HepG2 (cell line): ENCODE results near the gene TCFL5. TPM values are rescaled to one million over a fixed set of nuclear protein-coding genes. Genes with fewer than 3 reads are reported as not detected.

Experiments
- CENPBD1 ChIP-seq: sonication (generic); formaldehyde crosslinking; IDR thresholded peaks from 2 replicates; pipeline ENCODE4 v1.8.0; 2022; ENCODE audit warnings: missing genetic modification reagents, low read depth, mild to moderate bottlenecking, borderline replicate concordance
- DRAP1 ChIP-seq: IDR thresholded peaks from 2 replicates; pipeline ENCODE4 v1.6.1; 2016; ENCODE audit warnings: missing genetic modification reagents, missing compliant biosample characterization
- FOSL2 ChIP-seq: sonication (generic); formaldehyde crosslinking; IDR thresholded peaks from 2 replicates; pipeline ENCODE4 v1.4.0; 2020; ENCODE audit warnings: missing genetic modification reagents
- HINFP ChIP-seq: sonication (generic); formaldehyde crosslinking; IDR thresholded peaks from 2 replicates; pipeline ENCODE4 v1.4.0; 2020; ENCODE audit warnings: low read depth, mild to moderate bottlenecking, missing genetic modification reagents
- HNRNPLL ChIP-seq: fragments of 200-400 bp; formaldehyde crosslinking; IDR thresholded peaks from 2 replicates; pipeline ENCODE4 v1.6.1; 2017; ENCODE audit warnings: mild to moderate bottlenecking, low read depth, low read length; ENCODE audit not compliant: poor library complexity, severe bottlenecking
- ISL2 ChIP-seq: sonication (generic); formaldehyde crosslinking; IDR thresholded peaks from 2 replicates; pipeline ENCODE4 v1.5.0; 2020; ENCODE audit warnings: missing genetic modification reagents
- NCOA2 ChIP-seq: sonication (generic); formaldehyde crosslinking; IDR thresholded peaks from 2 replicates; pipeline ENCODE4 v1.8.0; 2022; ENCODE audit warnings: inconsistent platforms
- ONECUT2 ChIP-seq: sonication (generic); formaldehyde crosslinking; IDR thresholded peaks from 2 replicates; pipeline ENCODE4 v1.4.0; 2020; ENCODE audit warnings: missing genetic modification reagents
- RARG ChIP-seq: sonication (generic); formaldehyde crosslinking; IDR thresholded peaks from 2 replicates; pipeline ENCODE4 v1.4.0; 2020; ENCODE audit warnings: low read depth, mild to moderate bottlenecking, missing genetic modification reagents
- SMARCE1 ChIP-seq: fragments of 450-650 bp; IDR thresholded peaks from 2 replicates; pipeline ENCODE4 v1.6.1; 2017; ENCODE audit warnings: borderline replicate concordance
- SNAPC2 ChIP-seq: sonication (generic); formaldehyde crosslinking; IDR thresholded peaks from 2 replicates; pipeline ENCODE4 v1.8.1; 2022; ENCODE audit warnings: mild to moderate bottlenecking, missing genetic modification reagents
- THAP7 ChIP-seq: sonication (generic); formaldehyde crosslinking; IDR thresholded peaks from 2 replicates; pipeline ENCODE4 v1.8.1; 2023; ENCODE audit warnings: mild to moderate bottlenecking, missing genetic modification reagents
- THAP9 ChIP-seq: sonication (generic); formaldehyde crosslinking; IDR thresholded peaks from 2 replicates; pipeline ENCODE4; 2020; ENCODE audit warnings: missing genetic modification reagents, mild to moderate bottlenecking, borderline replicate concordance
- ZFY ChIP-seq: sonication (generic); formaldehyde crosslinking; IDR thresholded peaks from 2 replicates; pipeline ENCODE4 v1.4.0; 2020; ENCODE audit warnings: missing genetic modification reagents
- ZIK1 ChIP-seq: sonication (generic); formaldehyde crosslinking; IDR thresholded peaks from 2 replicates; pipeline ENCODE4 v1.5.0; 2020; ENCODE audit warnings: mild to moderate bottlenecking, low read depth, missing genetic modification reagents, borderline replicate concordance
- ZNF329 ChIP-seq: sonication (generic); formaldehyde crosslinking; IDR thresholded peaks from 2 replicates; pipeline ENCODE4 v1.9.0; 2021; ENCODE audit warnings: low read depth, mild to moderate bottlenecking, missing genetic modification reagents
- ZNF333 ChIP-seq: sonication (generic); formaldehyde crosslinking; IDR thresholded peaks from 2 replicates; pipeline ENCODE4 v1.4.0; 2020; ENCODE audit warnings: mild to moderate bottlenecking, missing genetic modification reagents, borderline replicate concordance
- ZNF383 ChIP-seq: sonication (generic); formaldehyde crosslinking; IDR thresholded peaks from 2 replicates; pipeline ENCODE4 v1.4.0; 2020; ENCODE audit warnings: missing genetic modification reagents, mild to moderate bottlenecking, borderline replicate concordance
- ZNF710 ChIP-seq: sonication (generic); formaldehyde crosslinking; IDR thresholded peaks from 2 replicates; pipeline ENCODE4 v1.5.0; 2020; ENCODE audit warnings: mild to moderate bottlenecking, missing genetic modification reagents, borderline replicate concordance
- ZNF75D ChIP-seq: sonication (generic); formaldehyde crosslinking; IDR thresholded peaks from 2 replicates; pipeline ENCODE4 v1.8.1; 2023; ENCODE audit warnings: missing genetic modification reagents, mild to moderate bottlenecking, borderline replicate concordance
- ZSCAN22 ChIP-seq: sonication (generic); formaldehyde crosslinking; IDR thresholded peaks from 2 replicates; pipeline ENCODE4 v1.4.0; 2020; ENCODE audit warnings: mild to moderate bottlenecking, missing genetic modification reagents
- polyA plus RNA-seq, 8 experiments: library from polyadenylated mRNA; depleted of rRNA in 3 of 8; stranded (reverse) in 7 of 8; unstranded in 1 of 8; fragments of >200 nt; fragmentation: Illumina TruSeq in 4 of 8; extraction: Trizol in 4 of 8; gene quantifications; 2 replicates each; pipeline versions ENCODE4 v1.2.1 to v1.2.3, GENCODE V29; 2011 to 2016; ENCODE audit warnings: low read depth in 4 of 8, missing spikeins in 1 of 8, mixed read lengths in 1 of 8; ENCODE audit not compliant: insufficient read depth in 1 of 8
- total RNA-seq, 5 experiments: library from RNA; depleted of rRNA; stranded (reverse); fragments of >200 nt; fragmentation: Illumina TruSeq; extraction: Trizol; gene quantifications; 2 replicates each; pipeline ENCODE4 v1.2.3, GENCODE V29; 2016; ENCODE audit warnings: low read depth in 1 of 5

Gene TCFL5
- total and polyA plus RNA-seq, 2 of the 13 experiments (the other 11 are each of a cell fraction or from before 2014, with no cell fraction given) = 14.8 to 20.0 TPM

GRCh38 chr20:62794007-62794724, 67.5 kb downstream of the TCFL5 start (continued):
- TF ChIP-seq SMARCE1 = no peak
- TF ChIP-seq NCOA2 = no peak
- peak; percentile 64; the same call in 1 of the 2 replicates for TF ChIP-seq ZNF710 (CRISPR knock-in tag)
- peak; percentile 91 for TF ChIP-seq HNRNPLL
- peak; percentile 91 for TF ChIP-seq ZFY (CRISPR knock-in tag)
- TF ChIP-seq ZIK1 (CRISPR knock-in tag) = peak; percentile 90
- TF ChIP-seq ZNF333 (CRISPR knock-in tag) = 0 out of 2 replicates have a peak, but pooled peaks have one; percentile 47
- TF ChIP-seq ZNF75D (CRISPR knock-in tag) = no peak
- TF ChIP-seq ZNF383 = 0 out of 2 replicates have a peak, but pooled peaks have one; percentile 35
- TF ChIP-seq ISL2 (CRISPR knock-in tag) = no peak; the same call in 1 of the 2 replicates
- TF ChIP-seq ONECUT2 (CRISPR knock-in tag) = no peak
- TF ChIP-seq HINFP (CRISPR knock-in tag) = peak; percentile 85
- no peak for TF ChIP-seq THAP7 (CRISPR knock-in tag)
- peak; percentile 18; the same call in 1 of the 2 replicates for TF ChIP-seq FOSL2 (CRISPR knock-in tag)
- TF ChIP-seq ZSCAN22 (CRISPR knock-in tag) = peak; percentile 38; the same call in 1 of the 2 replicates
- 0 out of 2 replicates have a peak, but pooled peaks have one; percentile 36 for TF ChIP-seq RARG (CRISPR knock-in tag)
- TF ChIP-seq ZNF329 (CRISPR knock-in tag) = peak; percentile 45; the same call in 1 of the 2 replicates
- TF ChIP-seq CENPBD1 (CRISPR knock-in tag) = no peak; the same call in 1 of the 2 replicates
- peak; percentile 60 for TF ChIP-seq SNAPC2 (CRISPR knock-in tag)
- peak; percentile 73; the same call in 1 of the 2 replicates for TF ChIP-seq DRAP1 (CRISPR knock-in tag)
- 0 out of 2 replicates have a peak, but pooled peaks have one; percentile 32 for TF ChIP-seq THAP9 (CRISPR knock-in tag)
